Chondrocyte (in vitro differentiated cells): ENCODE results near the gene SSR2. TPM values are rescaled to one million over a fixed set of nuclear protein-coding genes. Genes with fewer than 3 reads are reported as not detected.

Source experiments
- DNase-seq: peaks from one replicate; pipeline ENCODE4 v3.0.0; 2021; ENCODE audit warnings: mixed read lengths, low spot score
- H3K27ac Mint-ChIP-seq: one replicate; pipeline ENCODE4 v1.8.0; 2021; ENCODE audit warnings: mild to moderate bottlenecking, moderate library complexity, mixed read lengths; ENCODE audit not compliant: unreplicated experiment
- H3K27me3 Mint-ChIP-seq: 2 replicates; pipeline ENCODE4 v1.8.0; 2021; ENCODE audit warnings: low read depth, mixed read lengths
- H3K36me3 Mint-ChIP-seq: 2 replicates; pipeline ENCODE4 v1.8.0; 2021; ENCODE audit warnings: low read depth, mixed read lengths
- H3K4me1 Mint-ChIP-seq: 2 replicates; pipeline ENCODE4 v1.8.0; 2021; ENCODE audit warnings: low read depth, mild to moderate bottlenecking, mixed read lengths
- H3K4me3 Mint-ChIP-seq: one replicate; pipeline ENCODE4 v1.8.0; 2021; ENCODE audit warnings: mild to moderate bottlenecking, moderate library complexity, mixed read lengths; ENCODE audit not compliant: unreplicated experiment
- H3K9me3 Mint-ChIP-seq: 2 replicates; pipeline ENCODE4 v1.8.0; 2021; ENCODE audit warnings: low read depth, mixed read lengths
- total RNA-seq: library from RNA; stranded (reverse); gene quantifications from 3 replicates; pipeline ENCODE4 v1.2.1, GENCODE V29; 2021
- TF ChIP-seq, protein P1 (sequence below): fragments of 200-600 bp; sonication (generic); IDR thresholded peaks from 2 replicates; pipeline ENCODE4 v1.5.0; 2021; ENCODE audit warnings: antibody characterized with exemption, mild to moderate bottlenecking, moderate library complexity

SSR2 gene
- total RNA-seq, 1 donor from 2014 or later = 233 TPM

DNA sequence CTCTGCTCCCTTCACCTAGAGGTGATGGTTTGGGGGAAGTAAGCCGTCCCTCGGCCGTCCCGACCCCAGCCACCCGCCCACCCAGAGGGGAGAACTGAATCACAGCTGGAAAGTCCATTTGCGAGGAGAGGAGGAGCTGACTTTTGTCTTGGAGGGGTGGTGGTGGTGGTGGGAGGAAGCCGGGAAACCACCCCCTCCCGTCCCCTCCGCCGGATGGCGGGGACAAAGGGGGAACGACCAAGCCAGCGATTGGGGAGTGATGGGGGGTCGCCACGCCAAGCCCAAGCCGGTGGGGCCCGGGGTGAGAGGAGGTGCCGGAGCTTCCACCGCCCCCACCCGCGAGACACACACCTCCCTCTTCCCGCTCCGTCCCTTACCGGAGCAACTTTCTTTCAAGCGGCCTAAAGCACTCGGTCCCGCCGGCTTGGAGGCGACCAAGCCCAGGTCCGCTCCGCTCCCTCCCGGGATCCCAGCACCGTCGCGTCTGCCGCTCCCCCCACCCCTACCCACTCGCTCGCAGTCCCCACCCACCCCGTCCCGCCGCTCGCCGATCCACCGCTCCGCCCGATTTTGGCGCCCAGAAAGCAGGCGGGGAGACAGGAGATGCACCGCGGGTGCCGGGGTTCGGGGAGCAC, 42.9 kb downstream of the SSR2 start:
- no peak for DNase-seq
- peak overlapping the region; percentile 100 for H3K27ac Mint-ChIP-seq
- peaks cover 8% of the 10 kb centered on the region for H3K36me3 Mint-ChIP-seq
- H3K27me3 Mint-ChIP-seq = no peaks in the 10 kb centered on the region
- no peaks in the 10 kb centered on the region for H3K9me3 Mint-ChIP-seq
- peak overlapping the region; percentile 95 for H3K4me3 Mint-ChIP-seq
- H3K4me1 Mint-ChIP-seq = peaks cover 89% of the 10 kb centered on the region
- TF ChIP-seq, protein P1, sequence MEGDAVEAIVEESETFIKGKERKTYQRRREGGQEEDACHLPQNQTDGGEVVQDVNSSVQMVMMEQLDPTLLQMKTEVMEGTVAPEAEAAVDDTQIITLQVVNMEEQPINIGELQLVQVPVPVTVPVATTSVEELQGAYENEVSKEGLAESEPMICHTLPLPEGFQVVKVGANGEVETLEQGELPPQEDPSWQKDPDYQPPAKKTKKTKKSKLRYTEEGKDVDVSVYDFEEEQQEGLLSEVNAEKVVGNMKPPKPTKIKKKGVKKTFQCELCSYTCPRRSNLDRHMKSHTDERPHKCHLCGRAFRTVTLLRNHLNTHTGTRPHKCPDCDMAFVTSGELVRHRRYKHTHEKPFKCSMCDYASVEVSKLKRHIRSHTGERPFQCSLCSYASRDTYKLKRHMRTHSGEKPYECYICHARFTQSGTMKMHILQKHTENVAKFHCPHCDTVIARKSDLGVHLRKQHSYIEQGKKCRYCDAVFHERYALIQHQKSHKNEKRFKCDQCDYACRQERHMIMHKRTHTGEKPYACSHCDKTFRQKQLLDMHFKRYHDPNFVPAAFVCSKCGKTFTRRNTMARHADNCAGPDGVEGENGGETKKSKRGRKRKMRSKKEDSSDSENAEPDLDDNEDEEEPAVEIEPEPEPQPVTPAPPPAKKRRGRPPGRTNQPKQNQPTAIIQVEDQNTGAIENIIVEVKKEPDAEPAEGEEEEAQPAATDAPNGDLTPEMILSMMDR = no peak

DNA sequence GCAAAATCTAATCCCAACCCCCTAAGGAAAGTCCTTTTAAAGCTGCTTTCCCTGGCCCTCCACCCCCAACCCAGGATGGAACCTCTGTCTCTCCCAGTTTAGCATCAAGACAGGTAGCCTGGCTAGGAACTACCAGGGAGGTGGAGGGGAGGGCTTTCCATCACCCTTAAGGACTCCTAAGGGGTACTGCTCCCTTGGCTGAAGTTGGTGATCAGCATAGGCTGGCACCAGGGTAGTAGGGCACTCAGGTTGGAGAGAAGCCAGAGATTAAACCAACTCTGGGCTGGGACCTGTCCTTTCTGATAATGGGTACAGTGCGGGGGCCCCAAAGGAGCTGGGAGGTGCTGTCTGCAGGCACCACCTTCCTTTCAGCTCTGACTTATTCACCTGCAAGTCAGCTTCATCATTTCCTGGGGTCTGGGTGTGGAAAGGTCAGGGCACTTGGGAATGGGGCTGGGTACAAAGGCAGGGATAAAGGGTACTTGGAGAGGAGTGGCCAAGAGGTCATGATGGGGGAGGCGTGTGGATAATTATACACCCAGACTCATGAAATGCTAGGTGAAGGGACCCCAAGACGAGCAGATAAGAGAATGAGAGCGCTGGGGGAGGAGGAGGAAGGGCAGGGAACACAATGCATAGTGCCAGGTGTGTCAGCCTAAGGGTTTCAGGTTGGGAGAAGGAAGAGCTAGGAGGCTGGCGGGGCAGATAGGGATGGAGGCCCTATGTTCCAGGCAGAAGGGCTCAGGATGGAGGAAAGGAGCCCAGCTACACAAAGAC, 43.6 kb downstream of the SSR2 start:
- Mint-ChIP-seq H3K4me1 (peaks cover 89% of the 10 kb centered on the region), H3K9me3 (no peaks in the 10 kb centered on the region)

DNA sequence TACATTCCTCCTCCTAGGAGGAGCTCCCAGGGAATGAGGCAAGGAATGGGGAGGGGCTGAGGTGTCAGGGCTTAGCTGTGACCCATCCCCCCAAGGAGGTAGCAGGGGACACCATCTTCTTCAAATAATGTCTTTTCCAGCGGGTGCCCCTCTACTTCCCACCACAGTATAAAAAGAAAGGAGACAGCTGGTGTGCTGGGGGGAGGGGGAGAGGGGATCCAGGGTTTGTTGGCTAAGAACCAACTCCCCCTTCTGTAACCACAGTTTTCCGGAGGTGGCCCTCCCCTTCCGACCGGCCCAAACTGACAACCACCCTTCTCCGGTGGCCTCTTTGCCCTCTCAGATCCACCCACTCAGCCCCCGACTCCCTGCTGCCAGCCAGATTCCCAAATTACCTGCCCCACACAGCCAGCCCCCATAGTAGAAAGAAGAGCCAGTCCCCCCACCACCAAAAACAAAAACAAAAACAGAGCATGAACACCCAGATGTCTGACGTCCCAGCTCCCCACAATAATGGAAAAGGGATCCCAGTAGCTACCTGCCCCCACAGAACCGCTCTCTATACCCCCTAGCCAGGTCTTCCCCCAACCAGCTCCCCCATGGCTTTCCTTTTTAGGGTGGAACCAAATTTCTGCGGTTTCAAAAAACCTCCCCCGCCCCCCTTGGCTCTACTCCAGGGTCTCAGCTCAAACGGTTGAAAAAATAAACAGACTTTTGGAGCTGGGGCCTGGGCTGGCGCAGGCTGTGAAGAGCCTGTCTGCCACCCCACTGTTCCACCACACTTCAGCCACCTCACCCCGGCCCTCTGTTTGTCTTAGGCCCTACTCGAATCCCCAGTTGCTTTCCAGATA, 44.5 kb downstream of the SSR2 start:
- peak overlapping the region; percentile 100 for H3K27ac Mint-ChIP-seq
- peaks cover 8% of the 10 kb centered on the region for H3K36me3 Mint-ChIP-seq
- DNase-seq = no peak
- H3K4me3 Mint-ChIP-seq = peak overlapping the region; percentile 95
- peaks cover 88% of the 10 kb centered on the region for H3K4me1 Mint-ChIP-seq
- TF ChIP-seq, protein P1 = no peak
- no peaks in the 10 kb centered on the region for H3K9me3 Mint-ChIP-seq
- H3K27me3 Mint-ChIP-seq = no peaks in the 10 kb centered on the region

More for the DNA sequence above, 43.6 kb downstream of the SSR2 start:
- TF ChIP-seq, protein P1 = no peak
- H3K27me3 Mint-ChIP-seq = no peaks in the 10 kb centered on the region
- peaks cover 8% of the 10 kb centered on the region for H3K36me3 Mint-ChIP-seq
- H3K27ac Mint-ChIP-seq = peak overlapping the region; percentile 100
- H3K4me3 Mint-ChIP-seq = peak overlapping the region; percentile 95
- no peak for DNase-seq

DNA sequence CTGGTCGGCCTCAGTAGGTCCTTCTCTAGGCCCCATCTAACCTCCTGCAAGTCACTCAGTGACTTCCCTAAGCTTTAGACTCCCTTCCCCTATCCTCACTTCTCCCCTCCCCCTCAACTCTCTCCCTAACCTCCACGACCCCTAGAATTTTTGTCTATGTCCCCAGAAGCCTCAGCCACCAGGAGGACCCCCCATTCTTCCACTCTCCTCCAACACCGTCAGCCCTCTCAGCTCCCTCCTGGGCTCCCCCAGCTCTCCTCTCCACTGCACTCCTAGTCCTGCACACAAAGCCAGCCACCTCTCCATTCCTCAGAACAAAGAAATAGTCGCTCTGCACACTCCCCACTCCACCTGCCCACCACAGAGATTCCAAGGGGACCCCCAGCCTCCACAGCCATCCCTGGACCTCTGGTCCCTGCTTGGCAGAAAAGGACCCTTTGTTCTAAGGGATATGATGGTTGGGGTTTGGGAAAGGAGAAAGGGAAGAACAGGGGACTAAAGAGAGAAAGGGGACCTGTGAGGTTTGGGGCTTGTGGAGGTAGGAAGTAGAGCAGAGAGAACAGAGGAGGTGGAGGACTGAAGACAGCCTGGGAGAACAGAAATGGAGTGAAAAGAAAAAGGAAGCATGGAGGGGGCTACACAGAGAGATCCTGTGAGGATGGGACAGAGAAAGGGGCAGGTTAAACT, 45.2 kb downstream of the SSR2 start:
- TF ChIP-seq, protein P1 = no peak
- Mint-ChIP-seq H3K4me1 (peaks cover 88% of the 10 kb centered on the region), H3K36me3 (peaks cover 9% of the 10 kb centered on the region), H3K27ac (peak overlapping the region; percentile 100), H3K4me3 (peak overlapping the region; percentile 95), H3K27me3 (no peaks in the 10 kb centered on the region), H3K9me3 (no peaks in the 10 kb centered on the region)
- no peak for DNase-seq
